Endometrial microvascular endothelial cells (primary cell): ENCODE data around the gene GTPBP10. TPM values are rescaled to one million over a fixed set of nuclear protein-coding genes. Genes with fewer than 3 reads are reported as not detected.

Experiments used
- in situ Hi-C: cut with HindIII; loops from 2 replicates; pipeline ENCODE4 v1.10.0; 2017; ENCODE audit warnings: low sequenced_read_pairs, low pct_unique_long_range_greater_than_20kb; ENCODE audit errors: inconsistent ontology term
- total RNA-seq: library from RNA; depleted of rRNA; stranded (reverse); fragments of >200 nt; gene quantifications from one replicate; pipeline ENCODE4 v1.2.3, GENCODE V29; 2015; ENCODE audit errors: inconsistent ontology term

The GTPBP10 gene
- total RNA-seq, 1 donor from 2014 or later, result 5.9 TPM

- in situ Hi-C loops, result no loop called here
Measured at GRCh38 chr7:90413185-90413528, 66.6 kb downstream of the GTPBP10 start.

GRCh38 chr7:90421651-90422050 lies 75.1 kb downstream of the GTPBP10 start:
- in situ Hi-C loops, result no loop called here

- in situ Hi-C loops, result no loop called here
Measured at GRCh38 chr7:90424720-90425119, 78.2 kb downstream of the GTPBP10 start.

DNA sequence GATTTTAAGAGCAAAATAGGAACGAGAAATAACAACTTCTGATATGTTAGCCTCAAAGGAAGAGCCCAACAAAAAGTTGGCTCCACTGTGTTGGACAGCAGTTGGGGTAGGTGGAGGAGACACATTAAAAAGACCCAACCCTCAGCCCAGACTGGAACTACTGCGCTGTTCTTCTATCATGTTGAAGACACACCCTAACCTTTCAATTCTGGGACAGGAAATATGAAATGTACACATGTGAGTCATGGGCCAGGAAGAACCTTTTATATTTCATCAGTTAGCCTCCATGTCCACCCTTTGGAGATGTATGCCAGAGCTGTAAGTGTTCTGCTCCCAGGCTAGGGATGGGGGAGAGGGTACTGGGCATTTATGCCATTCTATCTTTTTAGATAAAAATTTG lies 78.9 kb downstream of the GTPBP10 start:
- in situ Hi-C loops, result no loop called here

DNA sequence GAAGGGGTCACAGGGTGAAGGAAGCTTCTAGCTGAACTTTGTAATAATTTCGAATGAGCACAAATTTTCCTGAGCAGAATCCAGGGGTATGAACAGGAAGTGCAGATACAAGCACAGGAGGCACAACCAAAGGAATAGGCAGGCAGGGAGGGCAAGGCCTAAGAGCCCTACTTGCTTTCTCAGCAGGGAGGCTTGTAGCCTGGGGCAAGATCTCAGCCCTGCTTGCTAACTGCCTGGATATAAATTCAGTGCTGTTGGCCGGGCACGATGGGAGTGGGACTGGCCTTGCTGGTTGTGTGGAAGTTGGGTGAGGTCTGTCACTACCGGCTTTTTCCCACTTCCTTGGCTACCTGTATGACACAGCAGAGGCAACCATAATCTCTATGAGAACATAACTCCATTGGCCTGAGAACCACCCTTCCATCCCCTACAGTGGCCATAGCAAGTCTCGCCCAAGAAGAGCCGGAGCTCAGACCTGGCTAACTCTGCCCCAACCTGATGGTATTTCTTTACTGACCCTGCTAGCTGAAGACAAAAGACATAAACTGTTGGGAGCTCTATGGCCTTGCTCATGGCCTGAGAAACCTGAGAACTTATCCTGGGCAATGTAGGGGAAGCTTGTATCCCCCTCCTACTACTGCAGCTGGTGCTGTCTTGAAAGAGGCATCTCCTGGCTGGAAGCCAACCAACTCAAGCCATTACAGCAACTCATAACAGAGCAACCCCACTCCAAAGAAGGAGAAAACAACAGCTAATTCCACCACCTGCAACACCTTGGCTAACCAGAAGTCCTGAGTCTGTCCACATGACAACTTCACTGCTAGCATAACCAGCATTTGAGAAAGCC lies 84.3 kb downstream of the GTPBP10 start:
- in situ Hi-C loops, result no loop called here

GRCh38 chr7:90432752-90433151 lies 86.2 kb downstream of the GTPBP10 start:
- in situ Hi-C loops, result no loop called here

GRCh38 chr7:90433221-90433620 lies 86.7 kb downstream of the GTPBP10 start:
- in situ Hi-C loops, result no loop called here

Other genes starting within 250 kb of the GTPBP10 start
- 110 TPM for gene STEAP1, start 192.2 kb upstream of the GTPBP10 start, total RNA-seq
- 15.1 TPM for gene STEAP2, start 135.0 kb upstream of the GTPBP10 start, total RNA-seq
- 0.19 TPM for gene CFAP69, start 101.5 kb upstream of the GTPBP10 start, total RNA-seq
- gene FAM237B, start 25.4 kb upstream of the GTPBP10 start, total RNA-seq, result not detected
- gene CLDN12, start 56.7 kb downstream of the GTPBP10 start, total RNA-seq, result 9.4 TPM
- gene PTTG1IP2, start 122.9 kb downstream of the GTPBP10 start, total RNA-seq, result not detected
- gene CDK14, start 249.6 kb downstream of the GTPBP10 start, total RNA-seq, result 7.2 TPM